PC-3 (cell line): Measurements from ENCODE around the gene CHMP6.

ENCODE experiments used
- CTCF ChIP-seq: fragments of 300-600 bp; sonication (generic); conservative IDR thresholded peaks from 2 replicates; pipeline ENCODE4 v1.5.1; 2017; ENCODE audit warnings: antibody characterized with exemption, low read depth, mild to moderate bottlenecking, low read length
- EZH2 ChIP-seq: fragments of 300-600 bp; sonication (generic); IDR thresholded peaks from one replicate; pipeline ENCODE4 v1.6.1; 2017; ENCODE audit warnings: antibody characterized with exemption, mild to moderate bottlenecking, low read length; ENCODE audit not compliant: unreplicated experiment
- EZH2phosphoT487 ChIP-seq: fragments of 300-600 bp; sonication (generic); IDR thresholded peaks from 2 replicates; pipeline ENCODE4 v1.6.1; 2018; ENCODE audit warnings: mild to moderate bottlenecking, antibody characterized with exemption, low read length, borderline replicate concordance

- no peak for TF ChIP-seq CTCF
- TF ChIP-seq EZH2, result no peak
- no peak for TF ChIP-seq EZH2phosphoT487
Measured at GRCh38 chr17:80998118-80998747, 6.6 kb downstream of the CHMP6 start.
